ENCODE measurements around the gene PLIN1. TPM values are rescaled to one million over a fixed set of nuclear protein-coding genes. Genes with fewer than 3 reads are reported as not detected.

PLIN1 gene
- total RNA-seq, 5 donors from 2014 or later (not counting 1 experiment from before 2014, with no cell fraction given) = 0.25 to 1.1 (median 0.60) TPM; not detected in 1

DNA sequence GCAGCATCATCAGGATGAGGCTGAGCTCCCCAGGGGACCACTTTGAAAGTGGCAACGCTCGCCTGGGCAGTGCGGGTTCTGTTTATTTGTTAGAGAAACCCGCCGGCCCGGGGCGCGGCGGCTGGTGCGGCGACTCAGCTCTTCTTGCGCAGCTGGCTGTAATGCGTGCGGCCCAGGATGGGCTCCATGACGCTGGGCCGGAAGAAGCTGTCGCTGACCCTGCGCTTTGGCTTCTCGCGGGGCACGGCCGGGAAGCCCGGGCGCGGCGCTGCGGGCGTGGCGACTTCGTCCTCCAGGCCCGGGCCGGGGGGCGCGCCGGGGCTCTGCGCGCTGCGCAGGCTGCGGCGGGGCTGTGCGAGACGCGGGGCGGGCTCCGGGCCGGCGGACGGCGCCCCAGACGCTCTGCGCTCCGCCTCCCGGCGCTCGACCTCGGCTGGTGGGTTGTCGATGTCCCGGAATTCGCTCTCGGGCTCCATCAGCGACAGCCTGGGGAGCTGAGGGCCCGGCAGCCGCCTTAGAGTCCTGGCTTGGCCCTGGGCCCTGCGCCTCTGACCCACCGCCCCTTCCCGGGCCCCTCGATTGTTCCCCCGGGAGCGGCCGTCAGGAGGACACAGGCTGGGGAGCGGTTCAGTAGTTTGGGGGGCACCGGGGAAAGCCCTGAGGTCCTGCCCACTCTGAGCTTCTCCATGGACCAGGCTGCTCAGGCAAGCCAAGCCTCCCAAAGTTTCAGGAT lies 13.6 kb downstream of the PLIN1 start:
- H3K4me3 Mint-ChIP-seq = no peak overlapping the region
- H3K36me3 Mint-ChIP-seq = no peaks in the 10 kb centered on the region
- no peak for ATAC-seq (replicated peaks in 1 of 4)
- 7% methylated on average over 72 of the region's 72 CpGs for WGBS (ENCODE audit: insufficient coverage)
- H3K36me3 ChIP-seq (ENCODE audit: control insufficient read depth in 2 of 2, extremely low read depth in 1 of 2, insufficient read depth in 1 of 2, low read length in 1 of 2) = no peaks in the 10 kb centered on the region
- DNase-seq = no peak
- no peaks in the 10 kb centered on the region for H3K9me3 Mint-ChIP-seq
- peaks cover 4 to 6% (median 4%) of the 10 kb centered on the region in 3 donors for H3K4me1 Mint-ChIP-seq
- ChIA-PET POLR2A (no interaction called here), CTCF (no interaction called here)
- peak overlapping the region in 1 of 2 donors; percentile 19 for H3K4me3 ChIP-seq (ENCODE audit: control insufficient read depth in 1 of 2, extremely low read depth in 1 of 2, low read length in 1 of 2)
- H3K9me3 ChIP-seq = no peaks in the 10 kb centered on the region
- H3K4me1 ChIP-seq (ENCODE audit: control insufficient read depth in 1 of 2, extremely low read depth in 1 of 2, insufficient read depth in 2 of 2, low read length in 2 of 2) = peaks cover 0 to 5% of the 10 kb centered on the region in 2 experiments
- peaks cover 36 to 38% of the 10 kb centered on the region in 2 donors for H3K27me3 Mint-ChIP-seq
- no peak overlapping the region for H3K27ac ChIP-seq (ENCODE audit: low read length)
- no peak overlapping the region for H3K27ac Mint-ChIP-seq
- peaks cover 2 to 53% of the 10 kb centered on the region in 2 experiments for H3K27me3 ChIP-seq (replicated peaks in 1 of 2; ENCODE audit: control insufficient read depth in 2 of 2, extremely low read depth in 1 of 2, insufficient read depth in 2 of 2, low read length in 1 of 2)

DNA sequence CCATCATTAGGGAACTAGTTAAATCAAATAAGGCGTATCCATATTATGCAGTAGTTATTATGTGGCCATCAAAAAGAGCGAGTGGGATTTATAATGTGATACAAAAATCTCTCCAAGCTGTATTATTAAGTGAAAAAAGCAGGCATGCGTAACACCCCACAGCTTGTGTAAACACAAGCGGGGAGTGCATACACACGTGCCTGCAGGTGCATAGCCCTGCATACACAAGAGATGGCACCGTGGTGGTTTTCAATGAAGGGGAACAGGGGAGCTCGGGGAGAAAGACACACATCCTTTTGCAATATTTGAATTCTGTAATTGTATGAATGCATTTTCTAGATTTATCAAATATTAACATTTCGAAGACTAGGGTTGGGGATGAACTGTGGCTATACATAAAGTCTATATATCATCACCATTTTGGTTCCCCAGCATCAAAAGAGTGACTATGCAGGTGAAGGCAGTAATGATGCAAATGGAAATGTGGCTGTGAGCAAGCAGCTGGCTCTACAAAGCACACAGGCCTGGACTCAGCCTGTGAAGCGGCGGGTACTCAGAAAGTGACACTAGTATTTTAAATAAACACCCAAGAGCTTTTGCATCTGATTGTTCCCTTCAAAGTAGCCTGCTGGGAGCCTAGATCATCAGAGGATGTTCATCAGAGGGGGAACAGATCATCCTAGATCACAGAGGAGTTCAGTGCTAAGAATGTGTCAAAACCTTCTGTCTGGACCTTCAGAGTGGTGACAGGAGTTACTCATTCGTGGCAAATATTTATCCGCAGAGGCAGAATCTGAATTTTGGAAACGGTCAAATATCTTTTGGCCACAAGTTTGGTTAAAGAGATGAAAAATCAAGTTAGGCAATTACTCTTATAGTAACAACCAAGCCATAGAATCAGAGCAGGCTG lies 14.5 kb downstream of the PLIN1 start:
- DNase-seq (no peak), ATAC-seq (replicated peaks in 1 of 4) (no peak)
- 90% methylated on average over 2 of the region's 13 CpGs for WGBS (ENCODE audit: insufficient coverage)
- peaks cover 4 to 6% (median 4%) of the 10 kb centered on the region in 3 donors for H3K4me1 Mint-ChIP-seq
- POLR2A ChIA-PET = no interaction called here
- no peaks in the 10 kb centered on the region for H3K9me3 Mint-ChIP-seq
- Histone ChIP-seq H3K4me1 (ENCODE audit: control insufficient read depth in 1 of 2, extremely low read depth in 1 of 2, insufficient read depth in 2 of 2, low read length in 2 of 2) (peaks cover 0 to 5% of the 10 kb centered on the region in 2 experiments), H3K9me3 (no peaks in the 10 kb centered on the region), H3K4me3 (ENCODE audit: control insufficient read depth in 1 of 2, extremely low read depth in 1 of 2, low read length in 1 of 2) (no peak overlapping the region), H3K27ac (ENCODE audit: low read length) (no peak overlapping the region), H3K36me3 (ENCODE audit: control insufficient read depth in 2 of 2, extremely low read depth in 1 of 2, insufficient read depth in 1 of 2, low read length in 1 of 2) (no peaks in the 10 kb centered on the region), H3K27me3 (replicated peaks in 1 of 2; ENCODE audit: control insufficient read depth in 2 of 2, extremely low read depth in 1 of 2, insufficient read depth in 2 of 2, low read length in 1 of 2) (peaks cover 2 to 52% of the 10 kb centered on the region in 2 experiments)
- peaks cover 43 to 44% of the 10 kb centered on the region in 2 donors for H3K27me3 Mint-ChIP-seq
- H3K36me3 Mint-ChIP-seq = no peaks in the 10 kb centered on the region
- H3K4me3 Mint-ChIP-seq = peak overlapping the region in 2 of 3 donors; percentile 14 to 61
- H3K27ac Mint-ChIP-seq = no peak overlapping the region
- CTCF ChIA-PET = no interaction called here

DNA sequence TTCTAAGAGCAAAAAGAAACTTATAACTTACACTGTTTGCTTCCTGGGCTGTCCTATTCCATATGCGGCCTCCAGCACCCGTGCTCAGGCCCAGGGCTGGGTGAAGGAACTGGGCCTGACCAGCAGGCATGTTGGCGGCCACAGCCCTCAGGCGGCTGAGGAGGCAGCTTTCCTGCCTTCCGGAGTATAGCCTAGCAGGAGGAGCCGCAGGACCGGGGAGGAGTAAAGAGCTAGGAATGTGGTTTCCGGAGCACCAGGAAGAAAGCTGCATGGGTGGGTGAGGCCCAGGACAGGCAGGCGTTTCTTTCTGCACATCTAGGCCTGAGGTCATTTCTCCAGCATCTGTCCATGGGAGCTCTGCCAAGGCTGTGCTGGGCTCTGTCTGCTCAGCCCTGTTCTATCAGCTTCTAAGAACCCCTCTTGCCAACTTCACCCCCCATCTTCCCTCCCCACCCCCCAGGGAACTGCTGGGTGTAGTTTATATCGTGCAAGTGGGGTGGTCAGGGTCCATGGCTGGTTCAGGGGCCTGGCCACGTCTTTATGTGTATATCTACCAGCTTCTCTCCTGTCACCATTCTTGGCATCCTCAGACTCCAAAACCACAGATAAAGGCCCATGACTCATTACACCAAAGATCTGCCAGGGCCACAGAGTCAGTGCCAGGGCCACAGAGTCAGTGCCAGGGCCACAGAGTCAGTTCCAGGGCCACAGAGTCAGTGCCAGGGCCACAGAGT lies 16.1 kb downstream of the PLIN1 start:
- no peak for ATAC-seq (replicated peaks in 1 of 4)
- no peaks in the 10 kb centered on the region for H3K9me3 Mint-ChIP-seq
- H3K36me3 ChIP-seq (ENCODE audit: control insufficient read depth in 2 of 2, extremely low read depth in 1 of 2, insufficient read depth in 1 of 2, low read length in 1 of 2) = no peaks in the 10 kb centered on the region
- no peak for DNase-seq
- ChIA-PET CTCF (no interaction called here), POLR2A (no interaction called here)
- no peak overlapping the region for H3K4me3 Mint-ChIP-seq
- no peak overlapping the region for H3K27ac ChIP-seq (ENCODE audit: low read length)
- H3K9me3 ChIP-seq = no peaks in the 10 kb centered on the region
- WGBS (ENCODE audit: insufficient coverage) = 66% methylated on average over 9 of the region's 11 CpGs
- peaks cover 4 to 6% (median 4%) of the 10 kb centered on the region in 3 donors for H3K4me1 Mint-ChIP-seq
- peaks cover 2 to 49% of the 10 kb centered on the region in 2 experiments for H3K27me3 ChIP-seq (replicated peaks in 1 of 2; ENCODE audit: control insufficient read depth in 2 of 2, extremely low read depth in 1 of 2, insufficient read depth in 2 of 2, low read length in 1 of 2)
- H3K4me1 ChIP-seq (ENCODE audit: control insufficient read depth in 1 of 2, extremely low read depth in 1 of 2, insufficient read depth in 2 of 2, low read length in 2 of 2) = peaks cover 0 to 5% of the 10 kb centered on the region in 2 experiments
- H3K36me3 Mint-ChIP-seq = no peaks in the 10 kb centered on the region
- H3K27me3 Mint-ChIP-seq = peaks cover 51 to 53% of the 10 kb centered on the region in 2 donors
- no peak overlapping the region for H3K27ac Mint-ChIP-seq
- no peak overlapping the region for H3K4me3 ChIP-seq (ENCODE audit: control insufficient read depth in 1 of 2, extremely low read depth in 1 of 2, low read length in 1 of 2)

DNA sequence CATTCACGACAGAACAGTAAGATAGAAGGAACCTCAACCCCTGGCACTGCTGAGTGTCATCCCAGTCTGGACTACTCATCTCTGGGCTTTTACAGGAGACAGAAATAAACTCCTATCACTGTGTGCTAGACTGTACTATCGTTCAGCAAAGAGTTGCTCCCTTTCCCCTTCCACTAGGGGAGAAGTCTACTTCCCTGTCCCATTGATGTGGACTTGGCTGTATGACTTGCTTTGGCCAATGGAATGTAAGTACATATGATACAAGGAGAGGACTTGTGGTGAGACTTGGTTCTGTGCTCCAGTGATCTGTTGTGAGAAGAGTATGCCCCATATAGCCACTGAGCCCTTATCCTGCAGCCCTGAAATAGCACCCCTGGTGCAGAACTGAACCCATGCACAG lies 18.6 kb downstream of the PLIN1 start:
- Histone ChIP-seq H3K9me3 (no peaks in the 10 kb centered on the region), H3K4me3 (ENCODE audit: control insufficient read depth in 1 of 2, extremely low read depth in 1 of 2, low read length in 1 of 2) (no peak overlapping the region), H3K36me3 (ENCODE audit: control insufficient read depth in 2 of 2, extremely low read depth in 1 of 2, insufficient read depth in 1 of 2, low read length in 1 of 2) (no peaks in the 10 kb centered on the region), H3K27ac (ENCODE audit: low read length) (no peak overlapping the region), H3K27me3 (replicated peaks in 1 of 2; ENCODE audit: control insufficient read depth in 2 of 2, extremely low read depth in 1 of 2, insufficient read depth in 2 of 2, low read length in 1 of 2) (peaks cover 2 to 40% of the 10 kb centered on the region in 2 experiments), H3K4me1 (ENCODE audit: control insufficient read depth in 1 of 2, extremely low read depth in 1 of 2, insufficient read depth in 2 of 2, low read length in 2 of 2) (peaks cover 0 to 2% of the 10 kb centered on the region in 2 experiments)
- H3K27ac Mint-ChIP-seq = no peak overlapping the region
- POLR2A ChIA-PET = no interaction called here
- H3K9me3 Mint-ChIP-seq = no peaks in the 10 kb centered on the region
- H3K4me1 Mint-ChIP-seq = peaks cover 7 to 10% (median 8%) of the 10 kb centered on the region in 3 donors
- ATAC-seq (replicated peaks in 1 of 4) (no peak), DNase-seq (no peak)
- no peak overlapping the region for H3K4me3 Mint-ChIP-seq
- CTCF ChIA-PET = no interaction called here
- 100% methylated on average over 1 of the region's 2 CpGs for WGBS (ENCODE audit: insufficient coverage)
- peaks cover 53 to 55% of the 10 kb centered on the region in 2 donors for H3K27me3 Mint-ChIP-seq
- H3K36me3 Mint-ChIP-seq = no peaks in the 10 kb centered on the region

DNA sequence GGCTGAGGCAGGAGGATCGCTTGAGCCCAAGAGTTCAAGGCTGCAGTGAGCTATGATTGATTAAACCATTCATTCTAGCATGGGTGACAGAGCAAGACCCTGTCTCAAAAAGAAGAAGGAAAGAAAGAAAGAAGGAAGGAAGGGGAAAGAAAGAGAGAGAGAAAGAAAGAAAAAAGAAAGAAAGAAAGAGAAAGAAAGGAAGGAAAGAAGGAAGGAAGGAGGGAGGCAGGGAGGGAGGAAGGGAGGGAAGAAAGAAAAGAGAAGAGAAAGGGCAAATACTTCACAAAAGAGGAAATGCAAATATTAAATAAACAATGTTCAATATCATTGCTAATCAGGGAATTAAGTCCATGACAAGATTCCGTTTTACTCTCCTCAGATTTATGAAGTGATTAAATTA lies 19.9 kb downstream of the PLIN1 start:
- H3K36me3 Mint-ChIP-seq = no peaks in the 10 kb centered on the region
- H3K4me3 Mint-ChIP-seq = no peak overlapping the region
- H3K27ac ChIP-seq (ENCODE audit: low read length) = no peak overlapping the region
- no peak for ATAC-seq (replicated peaks in 1 of 4)
- H3K4me3 ChIP-seq (ENCODE audit: control insufficient read depth in 1 of 2, extremely low read depth in 1 of 2, low read length in 1 of 2) = no peak overlapping the region
- H3K4me1 Mint-ChIP-seq = peaks cover 10 to 11% (median 10%) of the 10 kb centered on the region in 3 donors
- no peak overlapping the region for H3K27ac Mint-ChIP-seq
- no peaks in the 10 kb centered on the region for H3K9me3 Mint-ChIP-seq
- CTCF ChIA-PET = no interaction called here
- POLR2A ChIA-PET = no interaction called here
- H3K27me3 ChIP-seq (replicated peaks in 1 of 2; ENCODE audit: control insufficient read depth in 2 of 2, extremely low read depth in 1 of 2, insufficient read depth in 2 of 2, low read length in 1 of 2) = peaks cover 2 to 42% of the 10 kb centered on the region in 2 experiments
- H3K4me1 ChIP-seq (ENCODE audit: control insufficient read depth in 1 of 2, extremely low read depth in 1 of 2, insufficient read depth in 2 of 2, low read length in 2 of 2) = peaks cover 3 to 12% of the 10 kb centered on the region in 2 experiments
- no peaks in the 10 kb centered on the region for H3K9me3 ChIP-seq
- no peaks in the 10 kb centered on the region for H3K36me3 ChIP-seq (ENCODE audit: control insufficient read depth in 2 of 2, extremely low read depth in 1 of 2, insufficient read depth in 1 of 2, low read length in 1 of 2)
- no CpG with 5 or more reads among the region's 2 CpGs for WGBS (ENCODE audit: insufficient coverage)
- peaks cover 52 to 54% of the 10 kb centered on the region in 2 donors for H3K27me3 Mint-ChIP-seq
- DNase-seq = no peak

DNA sequence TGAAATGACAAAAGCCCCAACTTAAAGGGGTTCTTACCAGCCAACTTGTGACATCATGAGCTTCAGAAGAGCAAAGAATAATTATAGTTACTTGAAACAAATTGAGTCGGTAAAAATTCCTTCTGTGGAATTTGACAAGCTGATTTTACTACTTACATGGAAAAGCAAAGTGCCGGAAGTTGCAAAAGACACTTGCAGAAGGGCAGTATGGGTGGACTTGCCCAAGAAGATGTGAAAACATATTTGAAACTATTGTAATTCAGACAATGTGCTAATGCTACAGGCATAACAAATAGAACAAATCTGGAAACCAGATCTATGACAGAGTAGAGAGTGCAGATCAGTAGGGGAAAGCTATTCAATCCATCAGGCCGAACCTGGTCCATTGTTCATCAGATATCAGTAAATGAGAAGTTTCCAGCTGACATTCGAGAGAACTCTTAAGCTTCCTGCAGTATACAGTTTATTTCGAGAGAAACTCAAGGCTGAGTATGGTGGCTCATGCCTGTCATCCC lies 21.4 kb downstream of the PLIN1 start:
- Histone ChIP-seq H3K27me3 (replicated peaks in 1 of 2; ENCODE audit: control insufficient read depth in 2 of 2, extremely low read depth in 1 of 2, insufficient read depth in 2 of 2, low read length in 1 of 2) (peaks cover 2 to 49% of the 10 kb centered on the region in 2 experiments), H3K4me3 (ENCODE audit: control insufficient read depth in 1 of 2, extremely low read depth in 1 of 2, low read length in 1 of 2) (no peak overlapping the region), H3K36me3 (ENCODE audit: control insufficient read depth in 2 of 2, extremely low read depth in 1 of 2, insufficient read depth in 1 of 2, low read length in 1 of 2) (no peaks in the 10 kb centered on the region), H3K9me3 (no peaks in the 10 kb centered on the region), H3K4me1 (ENCODE audit: control insufficient read depth in 1 of 2, extremely low read depth in 1 of 2, insufficient read depth in 2 of 2, low read length in 2 of 2) (peaks cover 3 to 14% of the 10 kb centered on the region in 2 experiments), H3K27ac (ENCODE audit: low read length) (no peak overlapping the region)
- H3K27me3 Mint-ChIP-seq = peaks cover 54 to 62% of the 10 kb centered on the region in 2 donors
- H3K4me3 Mint-ChIP-seq = no peak overlapping the region
- ChIA-PET CTCF (no interaction called here), POLR2A (no interaction called here)
- 85% methylated on average over 2 of the region's 5 CpGs for WGBS (ENCODE audit: insufficient coverage)
- ATAC-seq (replicated peaks in 1 of 4) (no peak), DNase-seq (no peak)
- no peaks in the 10 kb centered on the region for H3K9me3 Mint-ChIP-seq
- peaks cover 11% of the 10 kb centered on the region in 3 donors for H3K4me1 Mint-ChIP-seq
- H3K36me3 Mint-ChIP-seq = no peaks in the 10 kb centered on the region
- no peak overlapping the region for H3K27ac Mint-ChIP-seq

Measured in T-cell (primary cell).